GM18907 (cell line): ENCODE data around the gene IMMP2L.
"Not testable (repeated sequence)": the region's sequence is repeated elsewhere in the genome, so short reads cannot be mapped to it uniquely, and the experiment has no call there.

Source experiments
- ATAC-seq: cut with Tn5 transposase; IDR thresholded peaks from one replicate; pipeline ENCODE4 v1.9.1; 2021; ENCODE audit warnings: mild to moderate bottlenecking, moderate library complexity; ENCODE audit not compliant: unreplicated experiment

Gene IMMP2L

GRCh38 chr7:111356941-111357340 is 205.4 kb downstream of the IMMP2L start:
- no peak for ATAC-seq

- no peak for ATAC-seq
Observed at GRCh38 chr7:111352319-111352718, 210.0 kb downstream of the IMMP2L start.

GRCh38 chr7:111346219-111346618 is 216.1 kb downstream of the IMMP2L start:
- no peak for ATAC-seq

- no peak for ATAC-seq
Observed at GRCh38 chr7:111343017-111343416, 219.3 kb downstream of the IMMP2L start.

- ATAC-seq: no peak
Observed at GRCh38 chr7:111339006-111339405, 223.3 kb downstream of the IMMP2L start.

GRCh38 chr7:111333010-111333409 is 229.3 kb downstream of the IMMP2L start:
- ATAC-seq: no peak

GRCh38 chr7:111330235-111330523 is 232.1 kb downstream of the IMMP2L start:
- ATAC-seq: no peak

GRCh38 chr7:111329367-111330234 is 232.7 kb downstream of the IMMP2L start:
- peak; percentile 57 for ATAC-seq

- no peak for ATAC-seq
Observed at GRCh38 chr7:111328487-111328886, 233.8 kb downstream of the IMMP2L start.

- no peak for ATAC-seq
Observed at GRCh38 chr7:111324776-111325175, 237.5 kb downstream of the IMMP2L start.

GRCh38 chr7:111324228-111324627 is 238.1 kb downstream of the IMMP2L start:
- ATAC-seq: peak; percentile 83

GRCh38 chr7:111323670-111324069 is 238.6 kb downstream of the IMMP2L start:
- not testable (repeated sequence) for ATAC-seq

GRCh38 chr7:111320133-111320532 is 242.2 kb downstream of the IMMP2L start:
- no peak for ATAC-seq

- no peak for ATAC-seq
Observed at GRCh38 chr7:111312966-111313365, 249.3 kb downstream of the IMMP2L start.

- no peak for ATAC-seq
Observed at GRCh38 chr7:111308691-111309090, 253.6 kb downstream of the IMMP2L start.

- no peak for ATAC-seq
Observed at GRCh38 chr7:111301891-111302290, 260.4 kb downstream of the IMMP2L start.

GRCh38 chr7:111294494-111294893 is 267.8 kb downstream of the IMMP2L start:
- ATAC-seq: no peak

- ATAC-seq: no peak
Observed at GRCh38 chr7:111292026-111292470, 270.2 kb downstream of the IMMP2L start.

GRCh38 chr7:111290982-111291381 is 271.3 kb downstream of the IMMP2L start:
- no peak for ATAC-seq

- ATAC-seq: no peak
Observed at GRCh38 chr7:111290419-111290818, 271.9 kb downstream of the IMMP2L start.

GRCh38 chr7:111288441-111288840 is 273.9 kb downstream of the IMMP2L start:
- ATAC-seq: not testable (repeated sequence)

GRCh38 chr7:111282626-111283025 is 279.7 kb downstream of the IMMP2L start:
- ATAC-seq: no peak

- no peak for ATAC-seq
Observed at GRCh38 chr7:111274857-111275256, 287.4 kb downstream of the IMMP2L start.
